Neuronal stem cell (in vitro differentiated cells): ENCODE measurements around the gene TMEM164.
A peak's percentile ranks its signal among the peaks of the same experiment; 100 is the strongest.

Experiments used
- DNase-seq: peaks from one replicate; pipeline ENCODE4 v3.0.0-alpha.2; 2013; ENCODE audit warnings: low spot score
- H2AFZ ChIP-seq: one replicate; pipeline ENCODE4 v1.6.1; 2013; ENCODE audit warnings: mild to moderate bottlenecking, low read length, inconsistent platforms
- H2AK5ac ChIP-seq: 2 replicates; pipeline ENCODE4 v1.6.1; 2013; ENCODE audit warnings: low read depth, mild to moderate bottlenecking, inconsistent platforms, low read length, moderate library complexity, mixed read lengths
- H2BK120ac ChIP-seq: 2 replicates; pipeline ENCODE4 v1.6.1; 2013; ENCODE audit warnings: low read depth, mild to moderate bottlenecking, inconsistent platforms, low read length, moderate library complexity, mixed read lengths
- H2BK12ac ChIP-seq: one replicate; pipeline ENCODE4 v1.6.1; 2013; ENCODE audit warnings: low read length, inconsistent platforms
- H2BK15ac ChIP-seq: 2 replicates; pipeline ENCODE4 v1.6.1; 2013; ENCODE audit warnings: mild to moderate bottlenecking, low read length, inconsistent platforms, mixed read lengths
- H2BK5ac ChIP-seq: one replicate; pipeline ENCODE4 v1.6.1; 2013; ENCODE audit warnings: inconsistent platforms, mild to moderate bottlenecking, low read length, moderate library complexity
- H3K14ac ChIP-seq: one replicate; pipeline ENCODE4 v1.6.1; 2013; ENCODE audit warnings: low read length, inconsistent platforms
- H3K18ac ChIP-seq: 2 replicates; pipeline ENCODE4 v1.6.1; 2013; ENCODE audit warnings: low read length, inconsistent platforms
- H3K23ac ChIP-seq: 2 replicates; pipeline ENCODE4 v1.6.1; 2013; ENCODE audit warnings: low read depth, mild to moderate bottlenecking, mixed read lengths, low read length, inconsistent platforms; ENCODE audit not compliant: poor library complexity
- H3K27ac ChIP-seq: replicated peaks from 3 replicates; pipeline ENCODE4 v1.5.1; 2013; ENCODE audit warnings: low read length, inconsistent platforms
- H3K27me3 ChIP-seq, 3 experiments: 2 replicates each; pipeline ENCODE4 v1.6.1; 2013; ENCODE audit warnings: low read length in 3 of 3, mild to moderate bottlenecking in 2 of 3, inconsistent platforms in 1 of 3, low read depth in 1 of 3, mixed read lengths in 1 of 3, moderate library complexity in 1 of 3; ENCODE audit not compliant: control insufficient read depth in 3 of 3, insufficient read depth in 3 of 3
- H3K36me3 ChIP-seq, 2 donors: replicated peaks in 1 of 2; 2 replicates each; pipeline ENCODE4 v1.6.1; 2013; ENCODE audit warnings: low read length in 2 of 2; ENCODE audit not compliant: control insufficient read depth in 2 of 2, insufficient read depth in 2 of 2
- H3K4ac ChIP-seq: 2 replicates; pipeline ENCODE4 v1.6.1; 2013; ENCODE audit warnings: inconsistent platforms, mild to moderate bottlenecking, low read length, moderate library complexity
- H3K4me1 ChIP-seq, 2 donors: 1 replicate in 1 of 2; 2 replicates in 1 of 2; pipeline ENCODE4 v1.6.1; 2013; ENCODE audit warnings: low read length in 2 of 2, low read depth in 1 of 2; ENCODE audit not compliant: control insufficient read depth in 2 of 2, insufficient read depth in 1 of 2
- H3K4me2 ChIP-seq: one replicate; pipeline ENCODE4 v1.6.1; 2013; ENCODE audit warnings: mild to moderate bottlenecking, low read length, inconsistent platforms; ENCODE audit not compliant: insufficient read depth, poor library complexity, severe bottlenecking
- H3K4me3 ChIP-seq, 2 donors: 2 replicates each; pipeline ENCODE4 v1.5.1; 2013; ENCODE audit warnings: low read length in 2 of 2, mild to moderate bottlenecking in 2 of 2, inconsistent platforms in 1 of 2, moderate library complexity in 1 of 2
- H3K79me1 ChIP-seq: one replicate; pipeline ENCODE4 v1.6.1; 2013; ENCODE audit warnings: low read depth, mild to moderate bottlenecking, inconsistent platforms, low read length, moderate library complexity
- H3K9ac ChIP-seq: one replicate; pipeline ENCODE4 v1.6.1; 2013; ENCODE audit warnings: mild to moderate bottlenecking, low read depth, low read length, inconsistent platforms; ENCODE audit not compliant: poor library complexity
- H3K9me3 ChIP-seq, 2 donors: replicated peaks in 1 of 2; 2 replicates each; pipeline versions ENCODE3 to v1.6.1; 2013; ENCODE audit warnings: low read length in 2 of 2, mild to moderate bottlenecking in 2 of 2, inconsistent platforms in 1 of 2, low read depth in 1 of 2, mixed read lengths in 1 of 2, moderate library complexity in 1 of 2; ENCODE audit not compliant: control insufficient read depth in 2 of 2, insufficient read depth in 1 of 2
- H4K8ac ChIP-seq: one replicate; pipeline ENCODE4 v1.6.1; 2013; ENCODE audit warnings: low read depth, mild to moderate bottlenecking, inconsistent platforms, low read length, moderate library complexity
- H4K91ac ChIP-seq: one replicate; pipeline ENCODE4 v1.6.1; 2013; ENCODE audit warnings: low read length, low read depth, mild to moderate bottlenecking, inconsistent platforms; ENCODE audit not compliant: poor library complexity
- WGBS, 2 donors: extraction: QIAGEN DNeasy Blood & Tissue Kit; methylation state at CpG; one replicate each; pipeline ENCODE4 v1.1.7; 2013; ENCODE audit warnings: missing lambda C conversion rate in 2 of 2, mixed read lengths in 1 of 2; ENCODE audit not compliant: insufficient read length in 2 of 2, insufficient replicate concordance in 1 of 2; ENCODE audit errors: extremely low coverage in 2 of 2; 5-methylcytosine and 5-hydroxymethylcytosine counted together

Gene TMEM164

GRCh38 chrX:110167952-110168451, 165.1 kb downstream of the TMEM164 start:
- Histone ChIP-seq H3K9me3 (no peaks in the 10 kb centered on the region), H3K4ac (no peak overlapping the region), H2BK5ac (no peak overlapping the region), H3K18ac (no peak overlapping the region), H3K4me3 (no peak overlapping the region), H2BK12ac (no peak overlapping the region), H3K9ac (no peak overlapping the region), H2BK120ac (no peak overlapping the region), H4K91ac (no peak overlapping the region), H2AFZ (no peak overlapping the region), H3K27ac (no peak overlapping the region), H3K4me2 (no peak overlapping the region), H3K4me1 (no peaks in the 10 kb centered on the region), H3K14ac (no peak overlapping the region), H4K8ac (no peak overlapping the region), H3K23ac (no peak overlapping the region), H2AK5ac (no peak overlapping the region), H2BK15ac (no peak overlapping the region), H3K79me1 (no peaks in the 10 kb centered on the region), H3K27me3 (no peaks in the 10 kb centered on the region), H3K36me3 (no peaks in the 10 kb centered on the region)
- DNase-seq, result peak; percentile 29
- WGBS, 2 donors, result no CpG with 5 or more reads among the region's 9 CpGs

- no peak overlapping the region for H3K27ac ChIP-seq
- DNase-seq, result no peak
- H3K4me1 ChIP-seq, result no peaks in the 10 kb centered on the region
- no peak overlapping the region for H2AK5ac ChIP-seq
- no peaks in the 10 kb centered on the region for H3K79me1 ChIP-seq
- no CpG with 5 or more reads among the region's 4 CpGs for WGBS, 2 donors
- H3K9me3 ChIP-seq, result no peaks in the 10 kb centered on the region
- no peak overlapping the region for H2BK15ac ChIP-seq
- no peak overlapping the region for H4K91ac ChIP-seq
- no peak overlapping the region for H3K4me2 ChIP-seq
- no peak overlapping the region for H2BK12ac ChIP-seq
- no peak overlapping the region for H4K8ac ChIP-seq
- no peaks in the 10 kb centered on the region for H3K27me3 ChIP-seq
- H3K36me3 ChIP-seq, result peaks cover 0 to 2% of the 10 kb centered on the region in 2 donors
- H3K4me3 ChIP-seq, result no peak overlapping the region
- H2BK120ac ChIP-seq, result no peak overlapping the region
- H3K9ac ChIP-seq, result no peak overlapping the region
- no peak overlapping the region for H3K4ac ChIP-seq
- no peak overlapping the region for H2AFZ ChIP-seq
- no peak overlapping the region for H3K23ac ChIP-seq
- H3K18ac ChIP-seq, result no peak overlapping the region
- no peak overlapping the region for H3K14ac ChIP-seq
- no peak overlapping the region for H2BK5ac ChIP-seq
Measured at GRCh38 chrX:110168585-110168984, 165.7 kb downstream of the TMEM164 start.

DNA sequence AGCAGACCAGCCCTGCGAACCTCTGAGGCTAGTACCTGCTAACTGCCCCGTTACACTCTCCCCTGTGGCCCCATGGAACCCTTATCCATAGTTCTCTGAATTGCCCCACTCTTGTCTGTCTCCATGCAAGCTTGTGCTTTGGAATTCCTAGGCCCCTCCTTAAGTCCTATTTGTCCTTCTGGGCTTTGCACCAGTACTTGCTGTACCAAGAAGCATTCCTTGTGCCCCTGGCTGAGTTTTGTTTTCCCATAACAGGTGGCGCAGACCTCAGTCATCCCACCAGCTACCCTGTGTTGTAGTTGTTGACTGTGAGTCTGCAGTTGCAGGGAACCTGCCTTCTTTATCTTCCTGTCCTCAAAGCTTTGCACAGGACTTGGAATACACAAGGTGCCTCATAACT, 167.1 kb downstream of the TMEM164 start:
- Histone ChIP-seq H2BK5ac (no peak overlapping the region), H2AK5ac (no peak overlapping the region), H3K4me2 (no peak overlapping the region), H3K14ac (no peak overlapping the region), H3K4ac (no peak overlapping the region), H3K36me3 (peaks cover 0 to 5% of the 10 kb centered on the region in 2 donors), H4K8ac (no peak overlapping the region), H3K18ac (no peak overlapping the region), H3K9ac (no peak overlapping the region), H3K4me3 (no peak overlapping the region), H3K23ac (no peak overlapping the region), H2AFZ (no peak overlapping the region), H3K27ac (no peak overlapping the region), H2BK15ac (no peak overlapping the region), H3K4me1 (no peaks in the 10 kb centered on the region), H3K9me3 (no peaks in the 10 kb centered on the region), H4K91ac (no peak overlapping the region), H2BK120ac (no peak overlapping the region), H3K79me1 (no peaks in the 10 kb centered on the region), H2BK12ac (no peak overlapping the region), H3K27me3 (no peaks in the 10 kb centered on the region)
- WGBS, 2 donors, result no CpG with 5 or more reads among the region's 3 CpGs
- DNase-seq, result no peak

DNA sequence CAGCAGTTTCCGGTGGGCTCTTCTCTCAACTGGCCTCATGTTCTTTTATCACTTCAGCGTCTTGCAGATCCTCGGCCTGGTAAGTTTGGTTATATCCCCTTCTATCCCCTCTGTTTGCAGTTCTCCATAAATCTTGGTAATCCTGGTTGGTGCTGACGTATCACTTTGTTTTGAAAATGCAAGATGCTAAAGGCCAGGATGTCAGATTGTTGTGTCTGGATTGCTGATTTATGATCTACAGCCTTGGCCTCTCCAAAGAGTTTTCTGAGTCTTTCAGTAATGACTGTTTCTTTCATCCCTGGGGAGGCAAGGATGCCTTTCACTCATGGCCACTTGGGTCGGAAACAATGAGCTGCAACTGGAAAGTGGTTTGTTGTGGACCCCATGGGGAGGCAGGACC, 168.5 kb downstream of the TMEM164 start:
- Histone ChIP-seq H2BK120ac (no peak overlapping the region), H3K4me1 (no peaks in the 10 kb centered on the region), H3K27ac (no peak overlapping the region), H3K14ac (no peak overlapping the region), H2BK15ac (no peak overlapping the region), H3K4me2 (no peak overlapping the region), H3K4me3 (no peak overlapping the region), H3K27me3 (no peaks in the 10 kb centered on the region), H2BK5ac (no peak overlapping the region), H3K36me3 (peaks cover 0 to 8% of the 10 kb centered on the region in 2 donors), H3K4ac (no peak overlapping the region), H3K23ac (no peak overlapping the region), H3K79me1 (peaks cover 3% of the 10 kb centered on the region), H2AK5ac (no peak overlapping the region), H3K9me3 (no peaks in the 10 kb centered on the region), H3K18ac (no peak overlapping the region), H4K8ac (no peak overlapping the region), H2BK12ac (no peak overlapping the region), H4K91ac (no peak overlapping the region), H3K9ac (no peak overlapping the region), H2AFZ (no peak overlapping the region)
- no CpG with 5 or more reads among the region's 5 CpGs for WGBS, 2 donors
- no peak for DNase-seq
